Brain microvascular endothelial cell (primary cell): Measurements from ENCODE around the gene PGA4.

ENCODE experiments used
- DNase-seq: peaks from one replicate; pipeline ENCODE4 v3.0.0-alpha.2; 2020
- H3K27ac ChIP-seq: fragments of 250-450 bp; sonication (Bioruptor Pico); 2 replicates; pipeline ENCODE4 v1.5.1; 2020; ENCODE audit warnings: mild to moderate bottlenecking, moderate library complexity
- H3K27me3 ChIP-seq: fragments of 250-450 bp; sonication (Bioruptor Pico); replicated peaks from 2 replicates; pipeline ENCODE4 v1.5.1; 2020; ENCODE audit warnings: mild to moderate bottlenecking
- H3K36me3 ChIP-seq: fragments of 250-450 bp; sonication (Bioruptor Pico); replicated peaks from 2 replicates; pipeline ENCODE4 v1.5.1; 2020; ENCODE audit warnings: mild to moderate bottlenecking
- H3K4me3 ChIP-seq: 2 replicates; pipeline ENCODE4 v1.5.1; 2011; ENCODE audit warnings: low read depth, mild to moderate bottlenecking, control low read depth, low read length, moderate library complexity
- CTCF ChIP-seq: IDR thresholded peaks from 2 replicates; pipeline ENCODE4 v1.5.1; 2011; ENCODE audit warnings: low read depth, mild to moderate bottlenecking, moderate library complexity, low read length, control low read depth, inconsistent platforms; ENCODE audit errors: missing control alignments
- in situ Hi-C: cut with HindIII; loops from 2 replicates; pipeline ENCODE4 v1.10.0; 2017; ENCODE audit warnings: low sequenced_read_pairs, low pct_ligation_motif_present

Gene PGA4

DNA sequence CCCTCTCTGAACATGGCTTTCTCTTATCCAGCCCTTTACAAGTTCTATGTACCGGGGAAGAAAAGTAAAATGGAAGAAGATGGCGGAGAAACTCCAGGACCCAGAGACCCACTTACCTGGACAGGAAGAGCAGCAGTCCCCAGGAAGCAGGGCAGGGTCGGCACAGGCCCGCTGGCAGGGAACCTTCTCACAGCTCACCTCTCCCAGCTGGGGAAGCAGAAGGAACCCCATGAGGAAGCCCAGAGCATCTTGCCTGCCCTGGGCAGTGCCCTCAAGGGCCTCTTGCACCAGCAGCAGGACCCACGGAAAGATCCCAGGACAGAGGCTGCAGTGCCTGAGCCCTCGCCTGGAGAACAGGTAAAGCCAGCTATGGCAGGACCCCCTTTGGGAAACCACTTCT lies 42.2 kb downstream of the PGA4 start:
- no peak overlapping the region for H3K4me3 ChIP-seq
- H3K36me3 ChIP-seq, result no peaks in the 10 kb centered on the region
- no peak for TF ChIP-seq CTCF
- in situ Hi-C loops, result no loop called here
- DNase-seq, result no peak
- H3K27ac ChIP-seq, result no peak overlapping the region
- H3K27me3 ChIP-seq, result no peaks in the 10 kb centered on the region

- H3K36me3 ChIP-seq, result no peaks in the 10 kb centered on the region
- no peaks in the 10 kb centered on the region for H3K27me3 ChIP-seq
- TF ChIP-seq CTCF, result no peak
- no peak overlapping the region for H3K27ac ChIP-seq
- H3K4me3 ChIP-seq, result no peak overlapping the region
- DNase-seq, result no peak
- in situ Hi-C loops, result no loop called here
Measured at GRCh38 chr11:61264795-61265194, 42.6 kb downstream of the PGA4 start.

- no peak for TF ChIP-seq CTCF
- in situ Hi-C loops, result no loop called here
Measured at GRCh38 chr11:61265357-61265756, 43.2 kb downstream of the PGA4 start.

GRCh38 chr11:61266602-61267001 lies 44.5 kb downstream of the PGA4 start:
- Histone ChIP-seq H3K27me3 (no peaks in the 10 kb centered on the region), H3K36me3 (no peaks in the 10 kb centered on the region), H3K4me3 (no peak overlapping the region), H3K27ac (no peak overlapping the region)
- in situ Hi-C loops, result no loop called here
- TF ChIP-seq CTCF, result no peak
- DNase-seq, result no peak

More at GRCh38 chr11:61265357-61265756, 43.2 kb downstream of the PGA4 start:
- Histone ChIP-seq H3K27me3 (no peaks in the 10 kb centered on the region), H3K27ac (no peak overlapping the region), H3K36me3 (no peaks in the 10 kb centered on the region), H3K4me3 (no peak overlapping the region)
- DNase-seq, result no peak

- Histone ChIP-seq H3K4me3 (no peak overlapping the region), H3K27me3 (no peaks in the 10 kb centered on the region), H3K36me3 (no peaks in the 10 kb centered on the region), H3K27ac (no peak overlapping the region)
- in situ Hi-C loops, result no loop called here
- no peak for TF ChIP-seq CTCF
- no peak for DNase-seq
Measured at GRCh38 chr11:61267437-61267841, 45.3 kb downstream of the PGA4 start.

GRCh38 chr11:61268588-61269250 lies 46.6 kb downstream of the PGA4 start:
- no peak for TF ChIP-seq CTCF
- in situ Hi-C loops, result no loop called here
- Histone ChIP-seq H3K4me3 (no peak overlapping the region), H3K27ac (no peak overlapping the region), H3K36me3 (no peaks in the 10 kb centered on the region), H3K27me3 (no peaks in the 10 kb centered on the region)
- DNase-seq, result no peak
